Activated T-helper 1 cell treated with anti-CD3 and anti-CD28 coated beads, Interleukin-2, amount 50 U/mL, for 16 hours (primary cell): ENCODE results near the gene SRC.
A peak's percentile ranks its signal among the peaks of the same experiment; 100 is the strongest.

ENCODE experiments used
- DNase-seq, 2 donors: peaks; one replicate each; pipeline ENCODE4 v3.0.0-alpha.2; 2020; ENCODE audit warnings: low read depth in 1 of 2, low spot score in 1 of 2

Gene SRC

DNA sequence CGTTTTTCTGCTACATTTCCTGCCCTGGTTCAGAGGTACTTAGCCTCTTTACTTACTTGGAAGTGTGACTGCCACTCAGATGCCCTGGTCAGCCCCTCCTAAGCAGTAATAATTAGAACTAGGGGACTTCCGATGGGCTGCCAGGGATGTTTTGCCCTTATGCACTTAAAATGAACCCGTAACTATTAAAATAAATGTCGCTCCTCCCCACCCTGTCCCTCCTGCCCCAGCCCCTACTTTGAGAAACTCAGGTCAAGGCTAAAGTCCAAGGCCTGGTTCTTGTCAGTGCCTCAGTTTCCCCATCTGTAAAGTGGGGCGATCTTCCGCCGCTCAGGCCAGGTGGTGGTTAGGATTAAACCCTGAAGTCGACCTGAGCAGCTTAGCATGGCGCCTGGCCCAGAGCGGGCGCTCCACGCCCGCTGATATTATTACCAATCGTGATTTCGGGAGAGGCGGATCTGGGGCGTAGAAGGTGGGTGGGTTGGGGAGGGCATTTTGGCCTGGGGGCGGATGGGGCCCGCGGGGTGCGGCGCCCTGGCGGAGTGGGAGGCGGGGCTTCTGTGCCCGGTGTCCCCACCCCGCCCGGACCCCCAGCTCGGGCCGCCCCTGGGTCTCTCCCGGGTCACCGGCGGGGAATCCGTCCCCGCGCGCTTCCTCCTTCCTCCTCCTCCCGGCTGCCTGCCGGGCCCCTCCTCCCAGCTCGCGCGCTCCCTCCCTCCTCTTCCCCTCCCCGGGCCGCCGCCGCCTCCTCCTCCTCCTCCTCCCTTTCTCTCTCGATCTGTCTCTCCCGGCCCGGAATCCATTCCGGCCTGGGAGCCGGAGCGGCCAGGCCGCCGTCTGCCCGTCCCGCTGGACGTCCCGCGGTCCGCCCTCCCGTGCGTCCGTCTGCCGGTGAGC, at the start of gene SRC:
Gene SRC, plus strand, starts transcription at position 802 of the 897 bp plus-strand sequence. CDS start 38,014 bp downstream, outside the sequence.
- DNase-seq = peak in 1 of 2 donors; percentile 18

DNA sequence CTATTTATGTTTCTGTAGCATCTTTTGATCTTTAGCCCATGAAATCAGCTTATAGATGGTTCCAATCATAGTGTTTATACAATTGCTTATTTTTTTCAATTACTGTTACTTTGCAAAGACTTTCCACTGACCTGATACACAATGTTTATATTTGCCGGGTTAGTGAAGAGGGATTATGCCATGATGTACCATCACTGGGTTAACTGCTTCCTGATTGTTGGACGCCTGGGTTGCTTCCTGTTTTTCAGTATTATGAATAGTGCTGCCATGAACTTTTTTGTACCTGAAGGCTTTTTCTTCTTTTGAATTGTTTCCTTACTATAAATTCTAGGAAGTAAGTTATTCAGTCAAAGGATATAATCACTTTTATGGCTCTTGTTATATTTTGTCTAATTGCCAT, 49.6 kb upstream of the SRC start:
- DNase-seq = no peak

DNA sequence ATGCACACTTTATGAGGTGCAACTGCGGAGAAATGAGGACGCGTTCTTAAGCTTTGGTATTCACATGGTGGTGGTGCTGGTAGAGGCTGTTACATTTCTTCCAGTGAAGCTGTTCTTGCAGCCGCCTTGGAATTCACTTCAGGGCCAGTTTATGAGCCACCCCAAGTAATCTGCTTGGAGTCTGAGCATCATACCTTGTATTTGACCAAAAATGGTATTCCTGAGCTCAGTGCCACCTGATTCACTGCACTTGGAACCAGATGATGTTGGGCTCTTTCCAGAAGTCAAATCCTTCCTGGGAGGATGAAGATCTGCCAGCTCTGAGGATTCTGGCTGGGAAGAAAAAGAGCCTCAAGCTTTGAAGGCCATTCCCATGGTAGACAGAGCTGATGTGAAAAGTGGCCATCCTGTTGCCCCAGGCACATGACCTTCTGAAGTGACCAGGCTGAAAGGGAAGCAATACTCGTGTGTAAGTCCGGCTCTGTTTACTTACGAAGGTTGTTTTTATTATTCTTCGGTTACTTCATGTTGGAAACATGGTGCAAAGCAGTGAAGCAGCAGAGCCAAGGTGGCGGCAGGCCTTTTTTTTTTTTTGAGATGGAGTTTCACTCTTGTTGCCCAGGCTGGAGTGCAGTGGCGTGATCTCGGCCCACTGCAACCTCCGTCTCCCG, 48.7 kb upstream of the SRC start:
- DNase-seq = no peak

DNA sequence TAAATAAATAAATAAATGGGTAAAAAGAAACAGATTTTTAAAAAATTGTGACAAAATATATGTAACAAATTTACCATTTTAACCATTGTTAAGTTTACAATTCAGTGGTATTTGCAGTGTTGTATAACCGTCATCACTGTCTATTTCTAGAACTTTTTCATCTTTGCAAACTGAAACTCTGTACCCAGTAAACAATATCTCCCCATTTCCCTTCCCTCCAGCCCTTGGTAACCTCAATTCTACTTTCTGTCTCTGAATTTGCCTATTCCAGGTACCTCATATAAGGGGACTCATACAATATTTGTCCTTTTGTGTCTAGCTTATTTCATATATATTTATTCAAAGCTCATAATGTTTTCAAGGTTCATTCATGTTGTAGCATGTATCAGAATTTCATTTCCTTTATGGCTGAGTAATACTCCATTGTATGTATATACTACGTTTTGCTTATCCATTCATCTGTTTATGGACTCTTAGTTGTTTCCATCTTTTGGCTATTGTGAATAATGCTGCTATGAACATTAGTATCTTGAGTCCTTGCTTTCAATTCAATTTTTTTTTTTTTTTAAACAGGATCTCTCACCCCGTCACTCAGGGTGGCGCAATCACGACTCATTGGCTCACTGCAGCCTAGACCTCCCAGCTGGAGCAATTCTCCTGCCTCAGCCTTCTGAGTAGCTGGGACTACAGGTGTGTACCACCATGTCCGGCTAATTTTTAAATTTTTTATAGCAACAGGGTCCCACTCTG, 47.6 kb upstream of the SRC start:
- DNase-seq = no peak

DNA sequence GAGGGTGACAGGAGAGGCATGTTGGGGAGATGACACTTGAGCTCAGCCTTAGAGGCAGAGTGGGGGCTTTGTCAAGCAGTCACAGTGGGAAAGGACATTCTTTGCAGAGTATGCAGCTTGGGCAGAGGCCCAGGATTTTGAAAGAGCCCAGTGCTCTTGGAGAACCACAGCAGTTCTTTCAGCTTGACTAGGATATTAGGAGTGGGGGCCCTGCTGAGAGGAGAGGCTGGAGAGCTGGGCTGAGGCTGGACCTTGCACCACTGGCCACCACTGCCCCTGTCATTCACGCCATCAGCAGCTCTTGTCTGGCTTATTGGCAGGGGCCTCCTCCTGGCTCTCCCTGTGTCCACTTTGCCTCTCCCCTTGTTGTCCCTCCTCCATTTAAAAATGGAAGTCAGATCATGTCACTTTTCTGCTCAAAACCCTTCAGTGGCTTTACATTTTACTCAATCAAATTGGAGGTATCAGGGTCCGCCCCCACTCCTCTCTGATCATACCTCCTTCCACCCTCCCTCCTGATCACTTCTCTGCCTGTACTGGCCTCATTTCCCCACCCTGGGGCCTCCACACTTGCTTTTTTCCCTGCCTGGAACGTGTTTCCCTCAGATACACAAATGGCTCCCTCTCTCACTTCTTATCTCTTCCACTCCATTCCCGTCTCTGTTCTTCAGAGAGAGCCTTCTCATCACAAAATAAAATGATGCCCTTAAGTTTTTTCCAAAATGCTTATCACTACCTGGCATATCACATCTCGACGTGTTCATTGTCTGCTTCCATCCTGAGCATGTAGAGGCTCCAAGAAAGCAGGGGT, 46.0 kb upstream of the SRC start:
- no peak for DNase-seq

DNA sequence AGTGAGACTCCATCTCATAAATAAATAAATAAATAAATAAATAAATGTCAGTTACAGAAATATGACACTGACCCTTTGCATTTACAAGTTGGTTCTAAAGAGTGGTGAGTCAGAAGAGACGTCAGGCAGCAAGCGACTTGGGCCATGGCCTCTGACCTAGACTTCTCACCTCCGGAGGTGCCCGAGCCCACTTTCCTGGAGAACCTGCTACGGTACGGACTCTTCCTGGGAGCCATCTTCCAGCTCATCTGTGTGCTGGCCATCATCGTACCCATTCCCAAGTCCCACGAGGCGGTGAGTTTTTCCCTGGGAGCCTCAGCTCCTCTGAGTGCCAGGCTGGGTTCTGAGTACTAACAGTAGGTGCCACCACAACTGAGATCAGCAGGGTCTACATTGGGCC, 44.8 kb upstream of the SRC start:
- no peak for DNase-seq

DNA sequence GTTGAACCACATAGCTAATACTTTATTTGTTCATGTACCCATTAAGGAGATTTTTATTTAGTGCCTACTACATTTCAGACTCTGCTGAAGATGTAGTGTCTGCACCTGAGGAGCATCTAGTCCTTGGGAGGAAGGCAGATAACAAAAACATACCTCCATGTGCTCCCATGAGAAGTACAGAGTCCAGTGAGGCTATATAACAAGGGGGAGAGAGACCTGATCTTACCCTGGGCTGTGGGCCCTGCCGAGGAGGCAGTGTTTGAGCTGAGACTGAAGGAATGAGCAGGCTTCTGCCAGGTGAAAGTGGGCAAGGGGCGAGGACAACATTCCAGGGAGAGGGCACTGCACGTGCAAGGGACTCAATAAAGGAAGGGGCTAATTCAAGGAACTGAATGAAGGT, 44.4 kb upstream of the SRC start:
- DNase-seq = no peak

DNA sequence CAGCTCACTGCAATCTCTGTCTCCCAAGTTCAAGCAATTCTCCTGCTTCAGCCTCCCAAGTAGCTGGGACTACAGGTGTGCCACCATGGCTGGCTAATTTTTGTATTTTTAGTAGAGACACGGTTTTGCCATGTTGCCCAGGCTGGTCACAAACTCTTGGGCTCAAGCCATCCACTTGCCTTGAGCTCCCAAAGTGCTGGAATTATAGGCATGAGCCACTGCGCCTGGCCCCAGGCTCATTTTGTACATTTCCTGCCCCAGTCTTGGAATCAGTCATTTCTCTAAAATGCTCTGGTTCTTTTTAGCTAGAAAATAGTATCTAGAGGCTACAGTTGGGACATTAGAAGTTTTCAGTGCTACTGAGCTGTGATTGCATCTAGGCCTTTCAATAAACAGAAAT, 43.0 kb upstream of the SRC start:
- no peak for DNase-seq

DNA sequence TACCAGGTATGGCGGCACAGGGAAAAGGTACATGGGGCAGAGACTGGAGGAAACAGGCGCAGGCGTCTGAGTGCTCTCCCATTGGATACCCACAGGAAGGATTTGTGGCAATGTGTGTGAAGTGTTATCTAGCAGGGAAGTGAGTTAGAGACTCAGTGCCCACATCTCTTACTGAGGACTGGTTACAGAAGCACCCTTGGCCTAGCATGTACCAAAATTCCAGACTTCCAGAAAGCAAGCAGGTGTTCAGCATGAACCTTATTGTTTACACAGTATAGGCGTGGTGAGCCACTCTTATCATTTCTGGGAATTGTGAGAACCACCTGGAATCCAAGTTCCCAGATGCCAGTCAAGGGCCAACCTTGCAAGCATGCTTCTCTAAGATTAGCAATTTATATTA, 42.3 kb upstream of the SRC start:
- no peak for DNase-seq

DNA sequence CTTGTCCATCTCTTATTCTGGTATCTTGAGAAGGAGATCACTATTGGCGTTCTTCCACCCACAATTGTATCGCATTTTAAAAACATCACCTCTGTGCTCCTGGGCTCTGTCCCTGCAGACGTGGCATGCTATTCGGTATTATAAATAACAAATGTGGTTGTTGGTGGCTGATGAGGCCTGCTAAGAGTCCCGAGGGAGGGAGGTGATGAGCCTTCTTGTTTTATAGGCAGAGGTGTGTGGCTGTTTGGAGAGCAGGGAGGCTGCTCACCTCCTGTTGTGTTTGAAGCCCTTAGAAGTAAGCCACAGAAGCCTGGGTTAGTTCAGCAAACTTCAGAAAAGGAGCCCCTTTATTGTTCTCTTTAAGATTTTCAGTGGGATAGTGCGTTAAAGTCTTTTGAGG, 40.9 kb upstream of the SRC start:
- DNase-seq = no peak

DNA sequence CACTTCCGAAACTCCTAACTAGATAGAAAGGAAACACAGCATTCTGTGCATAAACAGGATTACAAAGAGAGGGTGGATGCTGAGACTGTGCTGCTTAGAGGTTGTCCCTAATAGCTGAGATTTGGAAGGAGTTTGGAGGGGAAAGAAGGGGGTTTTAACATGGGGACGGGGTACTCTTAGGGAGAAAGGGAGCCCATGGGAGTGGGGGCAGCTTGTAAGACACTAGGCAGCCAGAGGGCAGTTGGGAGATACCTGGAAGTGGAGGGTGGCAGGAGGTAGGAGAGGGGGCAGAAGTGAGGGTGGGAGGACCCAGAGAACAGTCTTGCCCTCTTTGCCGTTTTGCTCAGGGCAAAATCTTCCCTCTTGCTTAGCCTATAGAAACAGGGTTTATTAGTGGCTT, 40.1 kb upstream of the SRC start:
- DNase-seq = no peak

DNA sequence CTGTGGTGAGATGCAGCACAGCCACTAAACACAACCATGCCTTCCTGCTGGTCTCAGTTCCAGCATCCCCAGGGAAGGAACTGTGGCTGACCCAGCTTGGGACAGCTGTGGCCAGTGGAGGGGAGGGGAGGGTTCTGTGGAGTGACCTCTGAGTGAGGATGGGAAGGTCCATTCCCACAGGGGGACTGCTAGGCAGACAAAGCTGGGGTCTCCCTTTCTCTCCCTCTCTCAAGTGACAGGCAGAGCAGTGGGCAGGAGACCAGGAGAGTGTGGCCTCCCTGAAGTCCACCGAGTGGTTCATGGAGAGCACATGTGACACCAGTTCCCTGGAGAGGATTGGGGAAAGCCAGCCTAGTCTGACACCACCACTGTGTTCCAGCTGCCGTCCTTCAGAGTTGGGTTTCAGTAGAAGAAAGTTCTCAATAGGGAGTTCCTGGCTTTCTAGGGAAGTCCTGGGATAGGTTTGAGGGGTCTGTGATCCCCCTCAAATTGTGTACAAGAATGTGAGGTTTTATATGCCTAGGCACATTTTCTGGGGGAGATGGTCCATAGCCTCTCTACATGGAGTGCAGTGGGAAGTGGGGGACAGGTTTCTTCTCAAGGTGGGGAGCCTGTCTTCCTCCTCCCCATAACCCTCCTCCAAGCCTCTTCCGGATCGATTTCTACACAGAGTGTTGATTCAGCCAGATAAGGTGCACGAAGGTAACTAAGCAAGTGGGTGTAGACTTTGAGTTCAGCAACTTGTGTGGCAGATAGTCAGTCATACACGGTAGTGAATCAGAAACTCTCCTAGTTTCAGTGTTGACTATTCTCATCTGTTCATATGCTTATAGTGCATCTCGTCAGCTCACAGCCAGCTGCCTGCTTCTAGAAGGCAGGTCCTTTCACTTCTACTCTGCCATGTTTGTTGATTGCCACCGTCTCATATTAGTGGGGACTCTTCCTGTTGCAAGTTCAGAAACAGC, 37.6 kb upstream of the SRC start:
- no peak for DNase-seq

DNA sequence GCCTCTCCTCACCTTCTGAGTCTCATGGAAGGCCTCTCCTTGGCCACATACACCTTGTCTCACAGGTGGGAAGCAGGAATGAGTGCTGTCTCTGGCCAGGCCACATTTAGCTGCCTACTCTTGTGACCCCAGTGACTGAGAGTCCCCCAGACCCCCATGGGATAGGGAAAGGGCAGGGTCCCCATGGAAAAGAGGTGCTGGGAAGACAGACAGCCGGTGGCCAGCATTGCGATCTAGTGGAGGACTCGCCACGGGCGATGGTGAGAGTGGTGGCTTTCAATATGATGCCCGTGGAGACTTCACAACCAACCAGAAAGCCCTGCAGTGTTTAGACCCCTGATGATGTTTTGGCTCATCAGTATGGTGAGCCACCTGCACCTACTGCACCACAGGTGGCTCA, 36.6 kb upstream of the SRC start:
- no peak for DNase-seq

DNA sequence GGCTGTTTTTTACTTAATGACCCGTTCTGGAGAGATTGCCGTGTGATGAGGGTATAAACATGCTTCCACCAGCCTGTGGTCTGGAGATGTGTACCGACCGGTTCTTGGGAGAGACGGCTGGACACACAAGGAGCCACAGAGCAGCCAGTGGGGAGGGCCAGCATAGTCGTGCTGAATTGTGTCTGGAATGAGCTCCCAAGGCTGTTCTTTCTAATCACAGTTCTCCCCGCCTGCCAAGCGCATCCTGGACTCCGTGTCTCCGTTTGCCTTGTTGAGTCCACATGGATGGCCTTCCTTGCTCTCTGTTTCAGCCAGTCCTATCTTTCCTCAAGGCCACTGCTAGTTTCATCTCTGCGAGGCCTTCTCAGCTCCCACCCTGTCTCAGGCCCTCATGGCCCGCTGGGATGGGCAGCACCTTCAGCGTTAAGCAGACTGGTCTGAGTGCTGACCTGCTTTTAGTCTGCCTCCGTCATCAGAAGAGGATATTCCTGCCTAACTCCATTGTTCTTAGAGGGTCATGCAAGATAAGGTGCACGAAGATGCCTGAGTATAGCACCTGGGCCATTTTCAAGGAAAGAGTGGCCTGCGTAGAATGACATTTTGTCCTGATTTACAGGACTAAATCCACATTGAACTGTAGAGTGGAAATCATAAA, 35.9 kb upstream of the SRC start:
- no peak for DNase-seq

DNA sequence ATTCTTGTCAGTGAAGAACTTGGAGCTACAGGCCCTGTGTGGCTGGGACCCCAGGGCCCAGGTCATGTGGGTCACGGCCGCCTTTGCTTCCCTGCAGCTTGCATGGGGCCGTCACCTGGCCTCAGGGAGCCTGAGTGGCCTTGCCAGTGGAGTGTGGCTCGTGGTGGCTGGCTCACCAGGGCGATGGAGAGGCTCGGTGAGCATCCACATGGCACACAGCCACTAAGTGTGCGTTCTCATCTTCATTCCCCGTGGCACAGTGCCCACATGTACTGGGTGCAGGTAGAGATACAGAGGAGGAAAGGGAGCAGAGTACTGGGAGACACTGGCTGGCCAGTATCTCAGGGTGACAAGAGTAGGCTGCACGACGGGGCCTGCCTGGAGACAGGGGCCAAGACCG, 35.0 kb upstream of the SRC start:
- DNase-seq = no peak

DNA sequence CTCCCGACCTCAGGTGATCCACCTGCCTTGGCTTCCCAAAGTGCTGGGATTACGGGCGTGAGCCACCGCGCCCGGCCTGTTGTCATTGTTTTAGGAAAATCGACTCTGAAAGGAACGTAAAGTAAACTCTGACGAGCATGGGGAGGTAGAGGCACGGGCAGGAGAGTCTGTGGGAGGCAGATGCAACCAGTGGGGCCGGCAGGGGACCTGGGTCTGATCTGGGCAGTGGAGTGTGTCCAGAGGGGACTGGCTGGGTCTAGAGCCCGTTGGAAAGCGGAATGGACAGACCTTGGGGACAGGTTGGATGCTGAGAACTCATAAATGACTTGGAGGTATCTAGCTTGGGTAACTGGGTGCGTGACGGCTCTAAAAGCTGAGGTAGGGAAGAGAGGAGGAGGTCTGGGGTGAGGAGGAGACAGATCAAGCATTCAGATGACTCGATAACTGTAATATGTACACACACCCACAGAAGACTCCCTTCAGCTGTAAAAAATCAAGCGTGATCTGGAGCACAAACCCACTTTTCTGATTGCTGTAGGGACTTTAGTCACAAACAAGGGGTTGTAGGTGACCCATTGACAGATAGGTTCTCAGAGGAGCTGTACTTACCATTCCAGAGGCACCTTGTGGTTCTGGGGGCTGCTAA, 34.1 kb upstream of the SRC start:
- DNase-seq = no peak

DNA sequence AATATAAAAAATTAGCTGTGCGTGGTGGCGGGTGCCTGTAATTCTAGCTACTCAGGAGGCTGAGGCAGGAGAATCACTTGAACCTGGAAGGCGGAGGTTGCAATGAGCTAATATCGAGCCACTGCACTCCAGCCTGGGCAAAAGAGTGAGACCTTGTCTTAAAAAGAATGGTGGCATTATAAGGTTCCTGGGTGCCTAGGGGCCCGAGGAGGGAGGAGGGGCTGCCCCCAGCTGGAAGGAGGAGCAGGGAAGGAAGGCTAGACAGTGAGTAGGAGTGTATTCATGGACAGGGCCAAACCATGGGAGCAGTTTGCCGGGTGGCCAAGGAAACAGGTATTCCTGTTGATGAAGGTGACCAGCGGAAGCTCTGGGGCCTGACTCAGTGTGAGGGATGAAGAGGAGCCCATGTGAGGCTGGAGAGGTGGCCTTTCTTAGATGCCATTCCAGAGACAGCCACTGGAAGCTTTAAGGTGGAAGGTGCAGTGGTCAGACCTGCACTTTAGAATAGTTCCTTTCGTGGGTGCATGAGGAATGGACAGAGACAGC, 32.3 kb upstream of the SRC start:
- no peak for DNase-seq

DNA sequence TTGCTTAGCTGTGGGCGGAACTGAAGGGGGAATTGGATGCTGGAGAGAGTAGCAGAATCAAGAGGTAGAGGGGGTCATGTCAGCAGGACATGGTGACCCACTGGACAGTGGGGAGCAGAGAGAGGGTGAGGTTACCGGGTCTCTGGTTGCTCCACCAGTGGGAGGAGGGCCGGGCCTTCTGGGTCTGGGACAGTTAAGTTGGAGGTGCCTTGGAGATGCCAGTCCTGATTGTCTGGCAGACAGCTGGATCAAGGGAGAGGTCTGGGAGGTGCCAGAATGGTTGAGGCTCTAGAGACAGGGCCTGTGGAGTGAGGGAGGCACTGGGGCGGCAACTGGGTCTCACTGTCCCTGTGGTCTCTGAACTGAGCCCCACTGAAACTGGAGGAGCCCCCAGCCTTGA, 31.8 kb upstream of the SRC start:
- DNase-seq = no peak

DNA sequence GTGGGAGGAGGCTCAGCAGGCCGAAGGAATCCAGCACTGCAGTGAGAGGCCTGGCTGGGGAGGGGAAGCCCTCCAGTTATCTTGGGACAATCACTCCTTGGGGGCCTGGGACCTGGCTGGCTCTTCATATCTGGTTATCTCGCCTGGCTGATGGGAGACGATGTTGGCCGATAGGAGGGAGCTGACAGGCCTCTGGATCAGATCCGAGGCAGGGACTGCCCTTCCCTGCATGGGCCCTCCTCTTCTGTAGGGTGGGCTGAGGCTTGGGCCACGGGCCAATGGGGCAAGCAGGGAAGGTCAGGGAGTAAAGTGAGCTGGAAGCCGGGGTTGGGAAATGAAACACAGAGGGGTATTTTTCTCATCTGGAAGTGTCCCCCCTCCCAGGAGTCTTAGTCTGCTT, 31.3 kb upstream of the SRC start:
- no peak for DNase-seq
